Osteocyte (in vitro differentiated cells): ENCODE results near the gene GRM7. TPM values are rescaled to one million over a fixed set of nuclear protein-coding genes. Genes with fewer than 3 reads are reported as not detected.

ENCODE experiments used
- DNase-seq: peaks from one replicate; pipeline ENCODE4 v3.0.0; 2021; ENCODE audit warnings: mixed read lengths; ENCODE audit not compliant: unreplicated experiment; ENCODE audit errors: extremely low spot score
- H3K27ac Mint-ChIP-seq: one replicate; pipeline ENCODE4 v1.8.0; 2021; ENCODE audit warnings: mild to moderate bottlenecking, mixed read lengths; ENCODE audit not compliant: unreplicated experiment
- H3K27me3 Mint-ChIP-seq: one replicate; pipeline ENCODE4 v1.8.0; 2021; ENCODE audit warnings: mixed read lengths; ENCODE audit not compliant: unreplicated experiment
- H3K36me3 Mint-ChIP-seq: one replicate; pipeline ENCODE4 v1.8.0; 2021; ENCODE audit warnings: mixed read lengths; ENCODE audit not compliant: unreplicated experiment
- H3K4me1 Mint-ChIP-seq: one replicate; pipeline ENCODE4 v1.8.0; 2021; ENCODE audit warnings: mixed read lengths; ENCODE audit not compliant: unreplicated experiment
- H3K4me3 Mint-ChIP-seq: one replicate; pipeline ENCODE4 v1.8.0; 2021; ENCODE audit warnings: mild to moderate bottlenecking, moderate library complexity, mixed read lengths; ENCODE audit not compliant: unreplicated experiment
- H3K9me3 Mint-ChIP-seq: one replicate; pipeline ENCODE4 v1.8.0; 2021; ENCODE audit warnings: mixed read lengths; ENCODE audit not compliant: unreplicated experiment
- total RNA-seq: library from RNA; stranded (reverse); gene quantifications from 2 replicates; pipeline ENCODE4 v1.2.1, GENCODE V29; 2021
- TF ChIP-seq, protein P1 (sequence below): fragments of 200-600 bp; sonication (generic); IDR thresholded peaks from 2 replicates; pipeline ENCODE4 v1.5.0; 2021; ENCODE audit warnings: antibody characterized with exemption, mild to moderate bottlenecking, moderate library complexity

Gene GRM7
- total RNA-seq, 1 donor from 2014 or later, result not detected

DNA sequence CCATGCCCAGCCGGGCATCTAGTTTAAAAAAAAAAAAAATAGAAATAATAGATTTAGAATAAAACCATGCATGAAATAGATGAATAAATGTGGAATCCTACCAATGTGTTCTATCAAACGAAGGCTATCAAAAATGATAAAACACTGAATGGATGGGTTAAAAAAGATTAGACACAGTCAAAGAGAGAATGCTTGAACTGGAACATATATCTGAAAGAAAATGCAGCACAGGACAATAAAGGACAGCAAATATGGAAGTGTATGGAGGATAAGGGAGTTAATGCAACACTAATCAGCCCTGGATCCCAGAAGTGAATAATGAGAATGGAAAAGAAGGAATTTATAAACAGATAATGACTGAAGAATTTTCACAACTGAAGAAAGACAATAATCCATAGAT lies 571.7 kb downstream of the GRM7 start:
- Mint-ChIP-seq H3K4me3 (no peak overlapping the region), H3K9me3 (peaks cover 8% of the 10 kb centered on the region), H3K27ac (no peak overlapping the region), H3K4me1 (no peaks in the 10 kb centered on the region), H3K27me3 (no peaks in the 10 kb centered on the region), H3K36me3 (no peaks in the 10 kb centered on the region)
- TF ChIP-seq, protein P1, sequence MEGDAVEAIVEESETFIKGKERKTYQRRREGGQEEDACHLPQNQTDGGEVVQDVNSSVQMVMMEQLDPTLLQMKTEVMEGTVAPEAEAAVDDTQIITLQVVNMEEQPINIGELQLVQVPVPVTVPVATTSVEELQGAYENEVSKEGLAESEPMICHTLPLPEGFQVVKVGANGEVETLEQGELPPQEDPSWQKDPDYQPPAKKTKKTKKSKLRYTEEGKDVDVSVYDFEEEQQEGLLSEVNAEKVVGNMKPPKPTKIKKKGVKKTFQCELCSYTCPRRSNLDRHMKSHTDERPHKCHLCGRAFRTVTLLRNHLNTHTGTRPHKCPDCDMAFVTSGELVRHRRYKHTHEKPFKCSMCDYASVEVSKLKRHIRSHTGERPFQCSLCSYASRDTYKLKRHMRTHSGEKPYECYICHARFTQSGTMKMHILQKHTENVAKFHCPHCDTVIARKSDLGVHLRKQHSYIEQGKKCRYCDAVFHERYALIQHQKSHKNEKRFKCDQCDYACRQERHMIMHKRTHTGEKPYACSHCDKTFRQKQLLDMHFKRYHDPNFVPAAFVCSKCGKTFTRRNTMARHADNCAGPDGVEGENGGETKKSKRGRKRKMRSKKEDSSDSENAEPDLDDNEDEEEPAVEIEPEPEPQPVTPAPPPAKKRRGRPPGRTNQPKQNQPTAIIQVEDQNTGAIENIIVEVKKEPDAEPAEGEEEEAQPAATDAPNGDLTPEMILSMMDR, result no peak
- no peak for DNase-seq

- peaks cover 8% of the 10 kb centered on the region for H3K9me3 Mint-ChIP-seq
- H3K36me3 Mint-ChIP-seq, result no peaks in the 10 kb centered on the region
- DNase-seq, result no peak
- H3K27me3 Mint-ChIP-seq, result no peaks in the 10 kb centered on the region
- no peak overlapping the region for H3K27ac Mint-ChIP-seq
- TF ChIP-seq, protein P1, result no peak
- no peak overlapping the region for H3K4me3 Mint-ChIP-seq
- H3K4me1 Mint-ChIP-seq, result no peaks in the 10 kb centered on the region
Observed at GRCh38 chr3:7433073-7433472, 572.2 kb downstream of the GRM7 start.

GRCh38 chr3:7436542-7436941 lies 575.6 kb downstream of the GRM7 start:
- no peak for DNase-seq
- Mint-ChIP-seq H3K9me3 (peaks cover 12% of the 10 kb centered on the region), H3K27ac (no peak overlapping the region), H3K4me1 (no peaks in the 10 kb centered on the region), H3K27me3 (no peaks in the 10 kb centered on the region), H3K4me3 (no peak overlapping the region), H3K36me3 (no peaks in the 10 kb centered on the region)
- TF ChIP-seq, protein P1, result no peak

GRCh38 chr3:7437231-7437630 lies 576.3 kb downstream of the GRM7 start:
- no peaks in the 10 kb centered on the region for H3K4me1 Mint-ChIP-seq
- no peaks in the 10 kb centered on the region for H3K36me3 Mint-ChIP-seq
- no peaks in the 10 kb centered on the region for H3K27me3 Mint-ChIP-seq
- H3K27ac Mint-ChIP-seq, result no peak overlapping the region
- no peak for DNase-seq
- H3K4me3 Mint-ChIP-seq, result no peak overlapping the region
- H3K9me3 Mint-ChIP-seq, result peaks cover 15% of the 10 kb centered on the region
- TF ChIP-seq, protein P1, result no peak

GRCh38 chr3:7439101-7439680 lies 578.3 kb downstream of the GRM7 start:
- TF ChIP-seq, protein P1, result no peak
- Mint-ChIP-seq H3K9me3 (peaks cover 13% of the 10 kb centered on the region), H3K36me3 (no peaks in the 10 kb centered on the region), H3K4me3 (no peak overlapping the region), H3K27me3 (no peaks in the 10 kb centered on the region), H3K4me1 (no peaks in the 10 kb centered on the region), H3K27ac (no peak overlapping the region)
- DNase-seq, result no peak
